ENCODE results near the gene FNBP1L. TPM values are rescaled to one million over a fixed set of nuclear protein-coding genes. Genes with fewer than 3 reads are reported as not detected.

FNBP1L gene
- total RNA-seq (10 to 100 TPM; 16.3 to 21.4 (median 18.9) TPM), polyA plus RNA-seq (10 to 100 TPM in 2 of 3 donors, 1 to 10 TPM in 1; 5.3 to 12.3 (median 11.7) TPM)
- long read RNA-seq, donor 1, full-length matches to known transcripts, result 15 of 17 reads
- long read RNA-seq, donor 1, partial matches to known transcripts, result 0 of 17 reads
- long read RNA-seq, donor 1, other reads (novel, unspliced or antisense), result 2 of 17 reads
- long read RNA-seq, donor 2, full-length matches to known transcripts, result 19 of 22 reads
- long read RNA-seq, donor 2, partial matches to known transcripts, result 2 of 22 reads
- long read RNA-seq, donor 2, other reads (novel, unspliced or antisense), result 1 of 22 reads

GRCh38 chr1:93447481-93448291 is at the start of gene FNBP1L:
Gene FNBP1L, plus strand, starts transcription at chr1:93448118. Its CDS starts 164 bp downstream, at chr1:93448282.
- H3K9me3 ChIP-seq, result no peaks in the 10 kb centered on the region
- WGBS, 3 donors, result 1 to 2% (median 1%) methylated on average over 34 to 52 of the region's 52 CpGs
- H3K4me1 ChIP-seq, result peaks cover 8% of the 10 kb centered on the region
- peak within 1 kb of the TSS; percentile 87 for H3K27ac ChIP-seq
- peak; percentile 75 to 78 for DNase-seq
- TF ChIP-seq CTCF (IDR thresholded peaks at IDR 0.05), result no peak
- peak; percentile 87 to 91 (median 90) for ATAC-seq
- peak within 1 kb of the TSS; percentile 95 for H3K4me3 ChIP-seq
- no peaks in the 10 kb centered on the region for H3K36me3 ChIP-seq (ENCODE audit: insufficient read depth in 1 of 2, low read depth in 1 of 2)
- intact Hi-C loops (cut with DNase I), result loop anchor here (5.0 kb wide), 4 partner anchors 100 to 400 kb away; partner anchors contain the start of gene DR1 (in 1 of the 2)
- H3K27me3 ChIP-seq (ENCODE audit: insufficient read depth in 3 of 3, low read length in 2 of 3), result no peaks in the 10 kb centered on the region

DNA sequence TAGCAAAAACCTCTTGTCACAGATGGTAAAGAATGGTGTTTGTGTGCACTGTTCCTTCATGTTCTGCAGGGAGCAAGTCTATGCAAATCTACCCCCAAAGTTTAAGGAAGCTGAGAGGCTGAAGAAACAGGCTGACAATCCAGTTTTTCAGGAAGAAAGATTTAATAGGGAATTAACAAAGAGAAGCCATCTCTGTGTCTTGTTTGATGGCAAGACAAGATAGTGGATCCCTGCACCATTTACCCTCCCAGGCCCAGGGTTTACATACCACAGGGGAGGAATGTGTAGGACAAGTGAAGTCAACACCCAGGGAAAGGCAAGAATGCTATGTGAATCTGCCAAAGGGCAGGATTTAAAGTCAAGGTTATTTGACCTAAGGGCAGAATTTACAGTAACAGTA is 48.1 kb upstream of the FNBP1L start:
- ATAC-seq (no peak), DNase-seq (no peak)
- Histone ChIP-seq H3K36me3 (ENCODE audit: insufficient read depth in 1 of 2, low read depth in 1 of 2) (no peaks in the 10 kb centered on the region), H3K9me3 (no peaks in the 10 kb centered on the region), H3K4me3 (no peak overlapping the region), H3K4me1 (no peaks in the 10 kb centered on the region), H3K27me3 (ENCODE audit: insufficient read depth in 3 of 3, low read length in 2 of 3) (no peaks in the 10 kb centered on the region), H3K27ac (no peak overlapping the region)
- TF ChIP-seq CTCF (IDR thresholded peaks at IDR 0.05), result no peak
- intact Hi-C loops (cut with DNase I), result no loop called here

DNA sequence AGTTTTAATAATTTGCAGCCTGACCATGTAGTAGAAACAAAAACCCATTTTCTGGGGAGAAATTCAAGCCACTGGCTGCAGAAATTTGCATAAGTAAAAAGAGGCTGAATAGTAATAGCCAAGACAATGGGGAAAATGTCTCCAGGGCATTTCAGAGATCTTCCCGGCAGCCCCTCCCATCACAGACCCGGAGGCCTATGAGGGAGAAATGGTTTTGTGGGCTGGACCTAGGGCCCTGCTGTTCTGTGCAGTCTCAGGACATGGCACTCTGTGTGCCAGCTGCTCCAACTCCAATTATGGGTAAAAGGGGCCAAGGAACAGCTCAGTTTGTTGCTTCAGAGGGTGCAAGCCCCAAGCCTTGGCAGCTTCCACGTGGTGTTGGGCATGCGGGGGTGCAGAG is 39.7 kb upstream of the FNBP1L start:
- no peak for TF ChIP-seq CTCF (IDR thresholded peaks at IDR 0.05)
- H3K27me3 ChIP-seq (ENCODE audit: insufficient read depth in 3 of 3, low read length in 2 of 3), result no peaks in the 10 kb centered on the region
- DNase-seq (no peak), ATAC-seq (no peak)
- H3K27ac ChIP-seq, result no peak overlapping the region
- no peak overlapping the region for H3K4me3 ChIP-seq
- H3K4me1 ChIP-seq, result no peaks in the 10 kb centered on the region
- intact Hi-C loops (cut with DNase I), result no loop called here
- no peaks in the 10 kb centered on the region for H3K36me3 ChIP-seq (ENCODE audit: insufficient read depth in 1 of 2, low read depth in 1 of 2)
- WGBS, 3 donors, result 87 to 94% (median 88%) methylated on average over 4 of the region's 4 CpGs
- H3K9me3 ChIP-seq, result no peaks in the 10 kb centered on the region

DNA sequence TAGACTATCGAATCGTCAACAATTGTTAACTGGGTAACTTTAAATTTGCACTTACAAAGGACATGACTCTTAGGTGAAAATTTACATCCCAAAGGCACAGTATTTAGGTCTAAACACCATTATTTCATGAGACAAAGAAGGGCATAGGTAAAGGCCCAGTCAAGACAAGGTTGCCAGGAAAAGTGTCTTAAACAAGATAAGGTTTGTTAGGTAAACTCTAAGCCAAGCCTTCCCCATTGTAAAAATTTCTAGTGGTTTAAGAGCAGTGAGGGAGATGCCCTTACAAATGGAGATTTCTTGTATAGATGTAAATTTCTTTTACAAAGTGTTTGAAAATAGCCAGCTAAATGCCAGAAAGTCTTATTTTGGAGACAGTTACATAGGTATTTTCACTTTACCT is 36.9 kb upstream of the FNBP1L start:
- WGBS, 3 donors, result 59 to 75% (median 73%) methylated on average over 2 of the region's 2 CpGs
- H3K9me3 ChIP-seq, result no peaks in the 10 kb centered on the region

More for the DNA sequence above, 36.9 kb upstream of the FNBP1L start:
- intact Hi-C loops (cut with DNase I), result no loop called here
- H3K36me3 ChIP-seq (ENCODE audit: insufficient read depth in 1 of 2, low read depth in 1 of 2), result no peaks in the 10 kb centered on the region
- no peak for TF ChIP-seq CTCF (IDR thresholded peaks at IDR 0.05)
- no peak for DNase-seq
- no peak for ATAC-seq
- no peaks in the 10 kb centered on the region for H3K4me1 ChIP-seq
- no peak overlapping the region for H3K27ac ChIP-seq
- H3K27me3 ChIP-seq (ENCODE audit: insufficient read depth in 3 of 3, low read length in 2 of 3), result no peaks in the 10 kb centered on the region
- no peak overlapping the region for H3K4me3 ChIP-seq

All from psoas muscle (tissue), 8 donors.